Fibroblast of lung (primary cell): Measurements from ENCODE around the gene AP1G2. TPM values are rescaled to one million over a fixed set of nuclear protein-coding genes. Genes with fewer than 3 reads are reported as not detected.

Experiments used
- DNase-seq, 2 donors: peaks; one replicate each; pipeline versions ENCODE4 v3.0.0 to v3.0.0-alpha.2; 2010; ENCODE audit warnings: low read depth in 2 of 2
- H2AFZ ChIP-seq: 2 replicates; pipeline ENCODE4 v1.5.1; 2012; ENCODE audit warnings: low read length, control low read depth, inconsistent platforms
- H3K27ac ChIP-seq: 2 replicates; pipeline ENCODE4 v1.5.1; 2011; ENCODE audit warnings: low read length, control low read depth; ENCODE audit not compliant: insufficient read depth
- H3K27me3 ChIP-seq: 2 replicates; pipeline ENCODE4 v1.5.1; 2011; ENCODE audit warnings: mild to moderate bottlenecking, low read length; ENCODE audit not compliant: control insufficient read depth, insufficient read depth
- H3K36me3 ChIP-seq: 2 replicates; pipeline ENCODE4 v1.5.1; 2011; ENCODE audit warnings: low read length; ENCODE audit not compliant: control insufficient read depth, insufficient read depth
- H3K4me1 ChIP-seq: 2 replicates; pipeline ENCODE4 v1.5.1; 2011; ENCODE audit warnings: low read length; ENCODE audit not compliant: control insufficient read depth, insufficient read depth; ENCODE audit errors: extremely low read depth
- H3K4me2 ChIP-seq: 2 replicates; pipeline ENCODE4 v1.5.1; 2011; ENCODE audit warnings: low read length, control low read depth; ENCODE audit not compliant: insufficient read depth; ENCODE audit errors: extremely low read depth
- H3K4me3 ChIP-seq, 4 experiments: fragments of 200-600 bp in 1 of 4; sonication (generic) in 1 of 4; replicated peaks in 1 of 4; 2 replicates each; pipeline ENCODE4 v1.5.1; 2011 to 2016; ENCODE audit warnings: low read length in 4 of 4, low read depth in 3 of 4, mild to moderate bottlenecking in 3 of 4, control low read depth in 2 of 4, inconsistent platforms in 1 of 4, mixed read lengths in 1 of 4; ENCODE audit not compliant: insufficient read depth in 1 of 4; ENCODE audit errors: control extremely low read depth in 1 of 4
- H3K79me2 ChIP-seq: 2 replicates; pipeline ENCODE4 v1.5.1; 2012; ENCODE audit warnings: mild to moderate bottlenecking, low read length, inconsistent platforms; ENCODE audit not compliant: control insufficient read depth, insufficient read depth
- H3K9ac ChIP-seq: 2 replicates; pipeline ENCODE4 v1.5.1; 2011; ENCODE audit warnings: mild to moderate bottlenecking, low read length, control low read depth; ENCODE audit not compliant: insufficient read depth
- H3K9me3 ChIP-seq: 2 replicates; pipeline ENCODE4 v1.5.1; 2012; ENCODE audit warnings: low read depth, low read length; ENCODE audit not compliant: control insufficient read depth, insufficient read depth
- H4K20me1 ChIP-seq: 2 replicates; pipeline ENCODE4 v1.5.1; 2011; ENCODE audit warnings: low read length; ENCODE audit not compliant: control insufficient read depth, insufficient read depth; ENCODE audit errors: extremely low read depth
- CTCF ChIP-seq, 2 donors: IDR thresholded peaks in 1 of 2; conservative IDR thresholded peaks in 1 of 2; 1 replicate in 1 of 2; 2 replicates in 1 of 2; pipeline ENCODE4 v1.5.1; 2011 to 2012; ENCODE audit warnings: low read length in 2 of 2, control low read depth in 1 of 2, inconsistent platforms in 1 of 2, low read depth in 1 of 2, mild to moderate bottlenecking in 1 of 2
- EZH2 ChIP-seq: IDR thresholded peaks from 2 replicates; pipeline ENCODE4 v1.5.1; 2012; ENCODE audit warnings: low read length, control low read depth, mild to moderate bottlenecking; ENCODE audit errors: missing control alignments
- polyA plus RNA-seq, 2 donors: library from polyadenylated mRNA; depleted of rRNA in 1 of 2; stranded (reverse) in 1 of 2; unstranded in 1 of 2; fragments of >200 nt; gene quantifications; 2 replicates each; pipeline ENCODE4 v1.2.1, GENCODE V29; 2011 to 2012; ENCODE audit warnings: missing spikeins in 1 of 2
- total RNA-seq: library from RNA; depleted of rRNA; stranded (reverse); fragments of >200 nt; gene quantifications from 2 replicates; pipeline ENCODE4 v1.2.1, GENCODE V29; 2014

AP1G2 gene
- total and polyA plus RNA-seq, 2 donors (not counting 1 experiment from before 2014, with no cell fraction given) = 7.9 to 9.2 TPM

- Histone ChIP-seq H3K27ac (no peak overlapping the region), H3K4me2 (no peak overlapping the region), H3K79me2 (peaks cover 7% of the 10 kb centered on the region), H3K4me1 (peaks cover 4% of the 10 kb centered on the region), H2AFZ (no peak overlapping the region), H3K9ac (no peak overlapping the region), H3K4me3 (no peak overlapping the region), H4K20me1 (no peaks in the 10 kb centered on the region), H3K27me3 (no peaks in the 10 kb centered on the region), H3K9me3 (no peaks in the 10 kb centered on the region), H3K36me3 (no peaks in the 10 kb centered on the region)
- TF ChIP-seq EZH2 (no peak), CTCF (conservative IDR thresholded peaks at IDR 0.05 in 1 of 2, IDR thresholded peaks at IDR 0.05 in 1 of 2; ENCODE audit: low read depth in 1 of 2, low read length in 2 of 2) (no peak)
- DNase-seq = no peak
Measured at GRCh38 chr14:23558346-23559009, 9.1 kb downstream of the AP1G2 start.

GRCh38 chr14:23557946-23558345 lies 9.6 kb downstream of the AP1G2 start:
- no peak overlapping the region for H2AFZ ChIP-seq
- DNase-seq = no peak
- peaks cover 4% of the 10 kb centered on the region for H3K4me1 ChIP-seq
- no peaks in the 10 kb centered on the region for H4K20me1 ChIP-seq
- no peak overlapping the region for H3K27ac ChIP-seq
- no peak overlapping the region for H3K9ac ChIP-seq
- H3K79me2 ChIP-seq = peaks cover 7% of the 10 kb centered on the region
- H3K9me3 ChIP-seq = no peaks in the 10 kb centered on the region
- no peaks in the 10 kb centered on the region for H3K36me3 ChIP-seq
- no peak for TF ChIP-seq CTCF (conservative IDR thresholded peaks at IDR 0.05 in 1 of 2, IDR thresholded peaks at IDR 0.05 in 1 of 2; ENCODE audit: low read depth in 1 of 2, low read length in 2 of 2)
- TF ChIP-seq EZH2 = no peak
- H3K4me2 ChIP-seq = no peak overlapping the region
- H3K27me3 ChIP-seq = no peaks in the 10 kb centered on the region
- H3K4me3 ChIP-seq = no peak overlapping the region

- Histone ChIP-seq H3K27me3 (no peaks in the 10 kb centered on the region), H3K4me3 (peak overlapping the region in 1 of 4 experiments; percentile 96), H3K36me3 (no peaks in the 10 kb centered on the region), H3K9ac (no peak overlapping the region), H3K4me1 (peaks cover 4% of the 10 kb centered on the region), H2AFZ (no peak overlapping the region), H3K9me3 (no peaks in the 10 kb centered on the region), H4K20me1 (no peaks in the 10 kb centered on the region), H3K79me2 (peaks cover 7% of the 10 kb centered on the region), H3K27ac (no peak overlapping the region), H3K4me2 (no peak overlapping the region)
- TF ChIP-seq CTCF (conservative IDR thresholded peaks at IDR 0.05 in 1 of 2, IDR thresholded peaks at IDR 0.05 in 1 of 2; ENCODE audit: low read depth in 1 of 2, low read length in 2 of 2) (no peak), EZH2 (no peak)
- DNase-seq = no peak
Measured at GRCh38 chr14:23557521-23557920, 10.1 kb downstream of the AP1G2 start.
